Mucosa of stomach (tissue), 1 donor: ENCODE results near the gene ARHGEF38.
A peak's percentile ranks its signal among the peaks of the same experiment; 100 is the strongest.

Source experiments
- H3K27me3 ChIP-seq: one replicate; pipeline ENCODE4 v1.7.0; 2013; ENCODE audit warnings: mild to moderate bottlenecking, low read length; ENCODE audit not compliant: control insufficient read depth, insufficient read depth
- H3K36me3 ChIP-seq: one replicate; pipeline ENCODE4 v1.7.0; 2013; ENCODE audit warnings: low read length; ENCODE audit not compliant: control insufficient read depth, insufficient read depth
- H3K4me1 ChIP-seq: one replicate; pipeline ENCODE4 v1.7.0; 2013; ENCODE audit warnings: mild to moderate bottlenecking, low read length; ENCODE audit not compliant: control insufficient read depth, insufficient read depth
- H3K4me3 ChIP-seq: one replicate; pipeline ENCODE4 v1.7.0; 2013; ENCODE audit warnings: low read length
- H3K9ac ChIP-seq: one replicate; pipeline ENCODE4 v1.7.0; 2013; ENCODE audit warnings: mild to moderate bottlenecking, low read length, moderate library complexity
- H3K9me3 ChIP-seq: one replicate; pipeline ENCODE4 v1.7.0; 2013; ENCODE audit warnings: mild to moderate bottlenecking, low read length, moderate library complexity; ENCODE audit not compliant: control insufficient read depth
- donor health status: Pancreatic carcinoma.

The ARHGEF38 gene, protein sequence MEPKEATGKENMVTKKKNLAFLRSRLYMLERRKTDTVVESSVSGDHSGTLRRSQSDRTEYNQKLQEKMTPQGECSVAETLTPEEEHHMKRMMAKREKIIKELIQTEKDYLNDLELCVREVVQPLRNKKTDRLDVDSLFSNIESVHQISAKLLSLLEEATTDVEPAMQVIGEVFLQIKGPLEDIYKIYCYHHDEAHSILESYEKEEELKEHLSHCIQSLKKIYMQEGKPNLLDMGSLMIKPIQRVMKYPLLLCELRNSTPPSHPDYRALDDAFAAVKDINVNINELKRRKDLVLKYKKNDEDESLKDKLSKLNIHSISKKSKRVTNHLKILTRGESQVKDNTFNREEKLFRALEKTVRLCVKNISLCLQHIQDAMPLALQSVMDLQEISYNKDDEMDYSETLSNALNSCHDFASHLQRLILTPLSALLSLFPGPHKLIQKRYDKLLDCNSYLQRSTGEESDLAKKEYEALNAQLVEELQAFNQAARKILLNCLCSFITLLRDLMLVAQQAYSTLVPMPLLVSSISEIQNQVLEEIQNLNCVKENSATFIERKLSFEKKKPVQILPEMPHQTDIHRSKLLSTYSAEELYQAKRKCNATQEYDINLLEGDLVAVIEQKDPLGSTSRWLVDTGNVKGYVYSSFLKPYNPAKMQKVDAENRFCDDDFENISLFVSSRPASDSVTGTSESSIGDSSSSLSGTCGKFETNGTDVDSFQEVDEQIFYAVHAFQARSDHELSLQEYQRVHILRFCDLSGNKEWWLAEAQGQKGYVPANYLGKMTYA

GRCh38 chr4:105551965-105552746, at the start of gene ARHGEF38:
ARHGEF38 (plus strand) TSS chr4:105552620; CDS start chr4:105552766, 146 bp downstream.
- H3K27me3 ChIP-seq, result no peaks in the 10 kb centered on the region
- no peaks in the 10 kb centered on the region for H3K36me3 ChIP-seq
- no peaks in the 10 kb centered on the region for H3K9me3 ChIP-seq
- H3K4me1 ChIP-seq, result peaks cover 17% of the 10 kb centered on the region
- peak within 1 kb of the TSS; percentile 77 for H3K9ac ChIP-seq
- H3K4me3 ChIP-seq, result peak within 1 kb of the TSS; percentile 25

DNA sequence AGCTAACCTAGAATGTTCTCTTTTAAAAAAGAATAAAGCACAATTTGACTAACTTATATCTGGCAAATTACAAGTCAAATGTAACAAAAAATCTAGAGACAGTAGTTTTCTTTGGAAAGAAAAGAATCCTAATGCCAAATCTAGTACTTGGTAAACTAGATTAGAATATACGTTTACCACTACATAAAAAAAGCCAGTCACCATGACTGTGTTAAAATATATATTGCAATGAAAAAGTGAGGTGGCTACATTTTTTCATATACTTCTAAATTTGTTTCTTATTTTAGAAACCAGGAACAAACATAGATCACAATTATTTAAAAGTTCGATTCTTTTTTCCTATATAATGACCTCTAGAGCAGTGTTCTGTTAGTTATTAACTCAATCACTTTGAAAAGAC, 48.9 kb upstream of the ARHGEF38 start:
- no peak overlapping the region for H3K9ac ChIP-seq

GRCh38 chr4:105504744-105505143, 47.7 kb upstream of the ARHGEF38 start:
- no peak overlapping the region for H3K9ac ChIP-seq
- H3K36me3 ChIP-seq, result no peaks in the 10 kb centered on the region
- H3K4me1 ChIP-seq, result no peaks in the 10 kb centered on the region
- H3K9me3 ChIP-seq, result no peaks in the 10 kb centered on the region
- H3K4me3 ChIP-seq, result no peak overlapping the region
- H3K27me3 ChIP-seq, result no peaks in the 10 kb centered on the region

More for the DNA sequence above, 48.9 kb upstream of the ARHGEF38 start:
- Histone ChIP-seq H3K4me3 (no peak overlapping the region), H3K9me3 (no peaks in the 10 kb centered on the region), H3K27me3 (no peaks in the 10 kb centered on the region), H3K36me3 (no peaks in the 10 kb centered on the region), H3K4me1 (no peaks in the 10 kb centered on the region)

DNA sequence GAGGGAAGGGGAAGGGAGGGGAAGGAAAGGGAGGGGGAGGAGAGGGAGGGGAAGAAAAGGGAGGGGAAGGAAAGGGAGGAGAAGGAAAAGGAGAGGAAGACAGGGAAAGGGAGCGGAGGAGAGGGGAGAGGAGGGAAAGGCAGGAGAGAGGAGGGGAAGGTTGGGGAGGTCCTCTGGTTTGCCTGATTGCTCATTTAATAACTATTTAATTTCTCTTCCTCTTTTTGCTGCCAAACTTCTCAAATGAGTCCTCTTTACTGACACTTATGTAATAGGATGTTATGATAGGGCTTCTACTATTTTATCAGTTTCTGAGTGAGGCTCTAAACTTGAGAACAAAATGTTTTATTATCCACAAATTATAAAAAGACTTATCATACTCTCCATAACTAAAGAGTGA, 43.1 kb upstream of the ARHGEF38 start:
- Histone ChIP-seq H3K36me3 (no peaks in the 10 kb centered on the region), H3K9ac (no peak overlapping the region), H3K4me3 (no peak overlapping the region), H3K9me3 (no peaks in the 10 kb centered on the region), H3K27me3 (no peaks in the 10 kb centered on the region), H3K4me1 (no peaks in the 10 kb centered on the region)

DNA sequence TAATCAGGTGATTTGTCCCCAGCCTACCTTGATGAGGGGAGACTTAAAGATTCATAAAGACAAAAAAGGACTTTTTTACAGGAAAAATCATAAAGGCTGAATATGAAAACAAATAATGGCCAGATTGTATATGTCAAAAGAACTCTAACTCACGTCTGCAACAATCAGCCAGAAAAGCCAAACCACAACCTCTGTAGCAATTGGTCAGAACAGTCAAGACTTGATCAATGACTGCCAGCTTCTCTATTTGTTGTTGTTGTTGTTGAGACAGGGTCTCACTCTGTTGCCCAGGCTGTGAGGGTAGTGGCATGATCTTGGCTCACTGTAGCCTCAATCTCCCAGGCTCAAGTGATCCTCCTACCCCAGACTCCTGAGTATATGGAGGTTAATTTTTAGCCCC, 42.7 kb upstream of the ARHGEF38 start:
- Histone ChIP-seq H3K9me3 (no peaks in the 10 kb centered on the region), H3K36me3 (no peaks in the 10 kb centered on the region), H3K27me3 (no peaks in the 10 kb centered on the region), H3K4me3 (no peak overlapping the region), H3K9ac (no peak overlapping the region), H3K4me1 (no peaks in the 10 kb centered on the region)

DNA sequence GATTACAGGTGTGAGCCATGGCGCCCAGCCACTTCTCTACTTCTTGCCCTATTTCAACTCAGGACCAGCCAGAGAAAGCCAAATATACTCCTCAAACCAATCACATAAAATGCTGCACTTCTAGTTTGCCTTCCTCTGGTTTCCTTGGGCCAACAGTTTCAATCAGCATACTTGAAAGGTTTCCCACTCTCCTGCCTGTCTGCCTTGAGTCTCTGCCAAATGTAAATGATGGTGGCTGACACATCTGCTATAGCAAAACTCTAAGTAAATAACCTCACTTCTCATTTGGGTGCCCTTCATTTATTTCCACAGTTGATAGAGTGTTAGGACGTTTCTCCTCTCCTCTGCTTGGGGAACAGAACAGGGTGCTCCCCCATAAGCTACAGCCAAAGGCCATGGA, 42.2 kb upstream of the ARHGEF38 start:
- H3K4me1 ChIP-seq, result no peaks in the 10 kb centered on the region
- no peaks in the 10 kb centered on the region for H3K36me3 ChIP-seq
- no peak overlapping the region for H3K9ac ChIP-seq
- H3K27me3 ChIP-seq, result no peaks in the 10 kb centered on the region
- no peaks in the 10 kb centered on the region for H3K9me3 ChIP-seq
- no peak overlapping the region for H3K4me3 ChIP-seq

DNA sequence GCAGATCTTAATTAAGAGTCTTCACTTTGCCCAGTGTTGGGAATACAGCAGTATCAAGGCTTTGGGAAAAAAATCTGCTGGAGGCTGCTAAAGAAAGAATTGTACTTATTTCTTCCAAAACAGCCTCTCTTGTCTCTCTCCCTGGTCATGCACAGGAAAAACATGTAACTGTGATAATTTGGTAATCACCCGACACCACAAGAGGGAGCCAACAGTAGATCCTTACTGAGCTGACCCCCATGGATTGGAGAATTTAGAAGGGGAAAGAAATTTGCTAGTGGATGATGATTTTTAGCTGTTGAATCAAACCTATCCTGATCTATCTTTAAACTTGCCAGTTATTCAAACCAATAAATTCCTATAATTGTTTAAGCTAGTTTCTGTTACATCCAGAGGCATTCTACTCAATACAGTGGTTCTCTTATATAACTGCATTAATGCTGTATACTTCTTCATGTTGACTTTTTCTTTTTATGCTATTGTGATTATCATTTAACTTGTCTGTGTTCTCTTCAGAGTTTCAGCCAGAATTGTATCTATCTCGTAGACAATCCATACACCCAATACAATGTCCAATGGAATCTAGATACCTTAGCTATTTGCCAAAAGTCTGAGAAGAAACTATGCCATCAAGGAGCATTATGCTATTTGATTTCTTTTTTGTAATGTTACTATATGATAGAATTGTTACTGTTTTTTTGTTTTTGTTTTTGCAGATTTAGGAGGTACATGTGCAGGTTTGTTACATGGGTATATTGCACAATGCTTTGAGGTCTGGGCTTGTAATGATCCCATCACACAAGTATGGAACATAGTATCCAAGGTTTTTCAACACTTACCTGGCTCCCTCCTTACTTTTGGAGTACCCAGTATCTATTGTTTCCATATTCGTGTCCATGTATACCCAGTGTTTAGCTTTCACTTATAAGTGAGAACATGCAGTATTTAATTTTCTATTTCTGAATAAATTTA, 31.3 kb upstream of the ARHGEF38 start:
- Histone ChIP-seq H3K27me3 (no peaks in the 10 kb centered on the region), H3K4me1 (no peaks in the 10 kb centered on the region), H3K4me3 (no peak overlapping the region), H3K36me3 (no peaks in the 10 kb centered on the region), H3K9ac (no peak overlapping the region), H3K9me3 (no peaks in the 10 kb centered on the region)

GRCh38 chr4:105526656-105527055, 25.8 kb upstream of the ARHGEF38 start:
- Histone ChIP-seq H3K36me3 (no peaks in the 10 kb centered on the region), H3K27me3 (no peaks in the 10 kb centered on the region), H3K4me3 (no peak overlapping the region), H3K4me1 (no peaks in the 10 kb centered on the region), H3K9me3 (no peaks in the 10 kb centered on the region), H3K9ac (no peak overlapping the region)

- no peaks in the 10 kb centered on the region for H3K27me3 ChIP-seq
- no peak overlapping the region for H3K4me3 ChIP-seq
- H3K4me1 ChIP-seq, result no peaks in the 10 kb centered on the region
- H3K9ac ChIP-seq, result no peak overlapping the region
- H3K9me3 ChIP-seq, result no peaks in the 10 kb centered on the region
- H3K36me3 ChIP-seq, result no peaks in the 10 kb centered on the region
These were observed 25.3 kb upstream of the ARHGEF38 start for GRCh38 chr4:105527081-105527480.

GRCh38 chr4:105536601-105537000, 15.8 kb upstream of the ARHGEF38 start:
- Histone ChIP-seq H3K36me3 (no peaks in the 10 kb centered on the region), H3K9ac (no peak overlapping the region), H3K9me3 (no peaks in the 10 kb centered on the region), H3K4me3 (no peak overlapping the region), H3K4me1 (peaks cover 7% of the 10 kb centered on the region), H3K27me3 (no peaks in the 10 kb centered on the region)

DNA sequence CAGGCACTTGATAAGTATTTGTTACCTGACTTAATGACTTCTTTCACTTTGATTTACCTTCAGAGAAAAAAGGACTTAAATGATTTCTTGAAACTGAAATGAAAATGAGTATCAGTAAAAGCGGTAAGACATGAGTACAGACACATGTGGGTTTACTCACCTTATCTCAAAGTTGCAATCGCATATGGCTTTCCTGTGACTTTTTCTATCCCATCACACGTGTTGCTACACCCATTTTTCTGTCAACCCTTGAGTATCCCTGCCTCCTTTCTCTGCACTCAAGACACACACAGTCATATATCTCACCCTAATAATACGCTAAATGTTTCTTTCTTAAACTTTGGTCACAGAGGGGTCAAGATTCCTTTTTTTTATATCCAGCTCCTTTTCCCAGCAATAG, 11.0 kb upstream of the ARHGEF38 start:
- Histone ChIP-seq H3K4me1 (peaks cover 7% of the 10 kb centered on the region), H3K9ac (no peak overlapping the region), H3K36me3 (no peaks in the 10 kb centered on the region), H3K27me3 (no peaks in the 10 kb centered on the region), H3K9me3 (no peaks in the 10 kb centered on the region), H3K4me3 (no peak overlapping the region)
